ENCODE measurements around the gene ASB18. TPM values are rescaled to one million over a fixed set of nuclear protein-coding genes. Genes with fewer than 3 reads are reported as not detected.

Gene ASB18
- total and polyA plus RNA-seq, 10 of the 15 experiments (the other 5 are each of a cell fraction or from before 2014, with no cell fraction given): not detected

- TF ChIP-seq MEF2B (IDR thresholded peaks at IDR 0.05; ENCODE audit: partially characterized antibody, poor library complexity, severe bottlenecking) (no peak), RAD21 (IDR thresholded peaks at IDR 0.05; ENCODE audit: insufficient read depth, low read depth, low read length) (no peak), MTA2 (IDR thresholded peaks at IDR 0.05; ENCODE audit: low read depth) (no peak)
These were observed 91.0 kb downstream of the ASB18 start (continued) for GRCh38 chr2:236173036-236173728.

- Histone ChIP-seq H3K4me3 (no peak overlapping the region), H3K4me1 (ENCODE audit: control insufficient read depth, insufficient read depth, low read length) (no peaks in the 10 kb centered on the region), H4K20me1 (ENCODE audit: control insufficient read depth, insufficient read depth) (no peaks in the 10 kb centered on the region), H3K27me3 (replicated peaks in 1 of 2; ENCODE audit: control insufficient read depth in 2 of 2, insufficient read depth in 2 of 2, low read length in 1 of 2) (peaks cover 1 to 8% of the 10 kb centered on the region in 2 experiments; a peak in 3 of 4 replicates), H3K9ac (ENCODE audit: control insufficient read depth, insufficient read depth, low read length) (no peak overlapping the region), H2AFZ (ENCODE audit: control insufficient read depth, low read depth, low read length) (no peak overlapping the region), H3K4me2 (ENCODE audit: control insufficient read depth, insufficient read depth) (no peak overlapping the region), H3K79me2 (ENCODE audit: control insufficient read depth, insufficient read depth, low read length) (no peaks in the 10 kb centered on the region), H3K36me3 (ENCODE audit: control insufficient read depth in 2 of 2, insufficient read depth in 2 of 2, low read length in 1 of 2) (no peaks in the 10 kb centered on the region), H3K9me3 (replicated peaks; ENCODE audit: control insufficient read depth, insufficient read depth, low read length) (no peaks in the 10 kb centered on the region; the same call in 2 of the 3 replicates), H3K27ac (ENCODE audit: control insufficient read depth, insufficient read depth) (no peak overlapping the region)
- TF ChIP-seq ZBTB33 (IDR thresholded peaks at IDR 0.05): no peak
- TF ChIP-seq USF2 (IDR thresholded peaks at IDR 0.05; ENCODE audit: borderline replicate concordance, low read depth, low read length): no peak
- no peak for TF ChIP-seq RUNX3 (IDR thresholded peaks at IDR 0.05; ENCODE audit: low read length)
- TF ChIP-seq POLR2A (IDR thresholded peaks at IDR 0.05; ENCODE audit: low read depth, low read length): no peak
- no peak for TF ChIP-seq TCF7 (IDR thresholded peaks at IDR 0.05; ENCODE audit: borderline replicate concordance)
- TF ChIP-seq CHD1 (IDR thresholded peaks at IDR 0.05; ENCODE audit: low read depth, low read length): no peak
- no peak for TF ChIP-seq HDAC2 (IDR thresholded peaks at IDR 0.05)
- ChIA-PET CTCF (interaction anchor here (1.3 kb wide), 1 partner anchor 393 kb away, joined by 4 read pairs; no protein-coding TSS in a partner anchor), POLR2A (no interaction called here), SMC1A (ENCODE audit: uncharacterized antibody, unreplicated experiment) (no interaction called here), RAD21 (ENCODE audit: unreplicated experiment) (no interaction called here)
- intact Hi-C loops (cut with micrococcal nuclease; ENCODE audit: unreplicated experiment) (no loop called here), in situ Hi-C loops (cut with MboI) (no loop called here)
- 55% methylated on average over 26 of the region's 46 CpGs for WGBS (ENCODE audit: insufficient coverage, insufficient replicate concordance, low lambda C conversion rate, missing lambda C conversion rate)
- BruUV-seq (replicated peaks): no TSS peak
- no peak for ATAC-seq
- DNase-seq (ENCODE audit: low read depth, low spot score): no peak
- no peak for FAIRE-seq
These were observed 91.8 kb downstream of the ASB18 start for GRCh38 chr2:236172255-236173035.

Data from GM12878 (cell line).